ENCODE data around the gene GARS1. TPM values are rescaled to one million over a fixed set of nuclear protein-coding genes. Genes with fewer than 3 reads are reported as not detected.

GARS1 gene, protein sequence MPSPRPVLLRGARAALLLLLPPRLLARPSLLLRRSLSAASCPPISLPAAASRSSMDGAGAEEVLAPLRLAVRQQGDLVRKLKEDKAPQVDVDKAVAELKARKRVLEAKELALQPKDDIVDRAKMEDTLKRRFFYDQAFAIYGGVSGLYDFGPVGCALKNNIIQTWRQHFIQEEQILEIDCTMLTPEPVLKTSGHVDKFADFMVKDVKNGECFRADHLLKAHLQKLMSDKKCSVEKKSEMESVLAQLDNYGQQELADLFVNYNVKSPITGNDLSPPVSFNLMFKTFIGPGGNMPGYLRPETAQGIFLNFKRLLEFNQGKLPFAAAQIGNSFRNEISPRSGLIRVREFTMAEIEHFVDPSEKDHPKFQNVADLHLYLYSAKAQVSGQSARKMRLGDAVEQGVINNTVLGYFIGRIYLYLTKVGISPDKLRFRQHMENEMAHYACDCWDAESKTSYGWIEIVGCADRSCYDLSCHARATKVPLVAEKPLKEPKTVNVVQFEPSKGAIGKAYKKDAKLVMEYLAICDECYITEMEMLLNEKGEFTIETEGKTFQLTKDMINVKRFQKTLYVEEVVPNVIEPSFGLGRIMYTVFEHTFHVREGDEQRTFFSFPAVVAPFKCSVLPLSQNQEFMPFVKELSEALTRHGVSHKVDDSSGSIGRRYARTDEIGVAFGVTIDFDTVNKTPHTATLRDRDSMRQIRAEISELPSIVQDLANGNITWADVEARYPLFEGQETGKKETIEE
- 167 and 297 TPM in 2 replicates for total RNA-seq (ENCODE audit: low replicate concordance)

DNA sequence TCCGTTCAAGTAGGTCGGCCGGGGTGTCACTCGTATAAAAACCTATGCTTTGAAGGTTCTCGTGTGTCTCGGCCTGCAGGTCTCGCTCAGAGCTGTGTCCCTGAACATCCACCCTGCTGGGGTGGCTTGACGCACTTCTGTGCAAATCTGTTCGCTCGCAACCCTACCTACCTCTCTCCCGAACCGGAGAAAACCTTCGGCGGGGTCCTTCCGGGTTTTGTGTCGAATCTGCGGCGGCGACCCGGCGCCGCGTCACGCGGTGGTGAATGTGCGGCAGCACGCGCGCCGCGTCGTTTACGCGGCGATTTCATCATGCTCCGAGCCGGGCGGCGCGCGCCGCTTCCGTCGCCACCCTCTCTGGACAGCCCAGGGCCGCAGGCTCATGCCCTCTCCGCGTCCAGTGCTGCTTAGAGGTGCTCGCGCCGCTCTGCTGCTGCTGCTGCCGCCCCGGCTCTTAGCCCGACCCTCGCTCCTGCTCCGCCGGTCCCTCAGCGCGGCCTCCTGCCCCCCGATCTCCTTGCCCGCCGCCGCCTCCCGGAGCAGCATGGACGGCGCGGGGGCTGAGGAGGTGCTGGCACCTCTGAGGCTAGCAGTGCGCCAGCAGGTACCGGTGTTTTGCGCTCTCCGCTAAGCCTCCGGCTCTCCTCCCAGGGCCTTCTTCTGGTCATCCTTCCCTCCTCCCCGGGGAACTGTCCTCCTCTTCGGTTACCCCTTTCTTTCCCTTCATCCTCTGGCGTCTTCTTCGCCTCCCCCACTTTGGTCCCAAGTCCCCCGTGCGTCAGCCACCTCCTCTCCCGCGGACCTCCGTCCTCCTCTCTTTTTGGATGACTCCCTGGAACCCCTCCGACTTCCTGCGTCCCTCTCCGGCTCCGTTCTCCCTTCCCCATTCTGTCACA, at the start of gene GARS1:
GARS1 (plus strand) TSS at position 339 of the 896 bp plus-strand sequence; CDS start at position 383, 44 bp downstream.

DNA sequence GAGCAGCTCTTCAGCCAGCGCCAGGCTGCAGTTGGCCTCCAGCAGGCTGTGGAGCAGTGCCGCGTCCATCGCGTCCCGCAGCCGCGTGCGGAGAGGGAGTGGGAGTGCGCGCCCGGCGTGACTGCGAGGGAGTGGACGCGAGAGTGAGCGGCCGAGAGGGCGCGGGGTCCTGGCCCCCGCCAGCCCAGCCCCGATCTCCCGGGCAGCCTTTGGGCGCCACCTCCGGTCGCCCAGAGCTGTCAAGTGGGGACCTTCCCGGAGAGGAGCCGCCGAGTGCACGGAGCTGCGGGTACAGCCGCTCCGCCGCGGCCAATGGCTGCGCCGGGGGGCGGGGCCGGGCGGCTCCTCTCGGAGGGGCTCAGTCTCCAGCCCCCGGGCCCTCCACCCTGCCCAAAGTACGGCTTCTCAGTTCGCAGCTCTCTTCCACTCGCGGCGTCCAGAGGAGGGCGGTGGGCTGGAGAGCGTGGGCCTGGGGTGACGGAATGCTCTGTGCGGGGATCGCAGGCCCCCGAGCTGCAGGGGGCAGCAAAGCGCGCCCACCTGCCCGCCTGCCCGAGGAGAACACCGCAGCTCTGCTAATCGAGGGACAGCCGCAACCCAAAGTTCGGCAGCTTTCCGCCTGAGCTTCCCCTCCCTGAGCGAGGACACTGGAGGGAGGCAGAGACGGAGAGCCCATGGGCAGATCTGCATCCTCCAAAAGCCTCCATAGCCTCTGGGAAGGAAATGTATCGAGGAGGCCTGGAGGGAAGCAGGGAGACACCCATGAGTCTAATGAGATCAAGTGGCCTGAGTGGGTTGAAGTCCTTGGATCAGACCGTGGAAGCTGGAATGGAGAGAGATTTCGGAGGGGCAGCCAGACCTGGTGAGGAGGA, 87.8 kb downstream of the GARS1 start, which contains the start of gene CRHR2:
CRHR2 (minus strand) TSS at position 245 of the 872 bp plus-strand sequence; CDS start at position 69, 176 bp downstream.

Other genes starting within 250 kb of the GARS1 start
- gene NOD1, start 116.1 kb upstream of the GARS1 start, total RNA-seq (ENCODE audit: low replicate concordance) = 6.5 and 7.7 TPM in 2 replicates
- 16.6 and 28.3 TPM in 2 replicates for gene GGCT, start 90.0 kb upstream of the GARS1 start, total RNA-seq (ENCODE audit: low replicate concordance)
- not detected in 2 replicates for gene CRHR2, start 87.6 kb downstream of the GARS1 start, total RNA-seq (ENCODE audit: low replicate concordance)
- gene INMT, start 157.3 kb downstream of the GARS1 start, total RNA-seq (ENCODE audit: low replicate concordance) = 87.2 and 104 TPM in 2 replicates
- gene MINDY4, start 176.5 kb downstream of the GARS1 start, total RNA-seq (ENCODE audit: low replicate concordance) = 4.7 and 5.0 TPM in 2 replicates

All from smooth muscle cell of the coronary artery (primary cell).